HCT116 (cell line): Measurements from ENCODE around the gene CORO7. TPM values are rescaled to one million over a fixed set of nuclear protein-coding genes. Genes with fewer than 3 reads are reported as not detected.

ENCODE experiments used
- ATAC-seq: fragments of 200-7000 bp; cut with Tn5 transposase; 2 replicates; pipeline ENCODE4 v1.9.1; 2020; ENCODE audit warnings: mild to moderate bottlenecking, moderate library complexity
- BruUV-seq: library from RNA; stranded (reverse); fragments of 400-500 nt; replicated peaks from 2 replicates; lab custom pipeline; 2021; lab: Mats Ljungman, UMichigan
- CTCF ChIA-PET: fragments of 300-600 bp; sonication (Branson Sonifier 250); formaldehyde crosslinking; loops from one replicate; lab custom pipeline; 2021; ENCODE audit warnings: antibody characterized with exemption; lab: Charles Lee
- POLR2A ChIA-PET: fragments of 300-600, 350-600 bp; sonication (Branson Sonifier 250); formaldehyde crosslinking; loops from one replicate; lab custom pipeline; 2021; ENCODE audit warnings: antibody characterized with exemption; lab: Charles Lee
- RAD21 ChIA-PET, 2 experiments: fragments of 300-600 bp; sonication (Branson Sonifier 250); formaldehyde crosslinking; loops; one replicate each; lab custom pipeline; 2023; ENCODE audit warnings: low total read pairs in 2 of 2; ENCODE audit not compliant: uncharacterized antibody in 2 of 2, unreplicated experiment in 2 of 2, low non-redundant PET in 1 of 2; lab: Charles Lee
- DNase-seq: peaks from one replicate; pipeline ENCODE4 v3.0.0-alpha.2; 2010; ENCODE audit warnings: low read depth, low spot score
- H2AFZ ChIP-seq: fragments of 200-600 bp; shearing (Covaris generic), sonication (generic); 2 replicates; pipeline ENCODE4 v1.6.1; 2017; ENCODE audit warnings: low read depth, mixed run types, mixed read lengths, antibody characterized with exemption, low read length; ENCODE audit not compliant: poor library complexity, severe bottlenecking
- H3K27ac ChIP-seq: 2 replicates; pipeline ENCODE4 v1.5.1; 2012; ENCODE audit warnings: low read depth, low read length
- H3K27me3 ChIP-seq: fragments of 200-600 bp; sonication (generic); 2 replicates; pipeline ENCODE4 v1.6.1; 2016; ENCODE audit warnings: mixed run types, low read length, mixed read lengths; ENCODE audit not compliant: insufficient read depth
- H3K36me3 ChIP-seq, 2 experiments: fragments of 200-500 bp in 1 of 2; fragments of 200-600 bp in 1 of 2; sonication (Bioruptor generic) in 1 of 2; sonication (generic) in 1 of 2; 2 replicates each; pipeline versions ENCODE4 v1.5.1 to v1.6.1; 2014 to 2016; ENCODE audit warnings: low read length in 2 of 2, inconsistent platforms in 1 of 2, mixed read lengths in 1 of 2, mixed run types in 1 of 2; ENCODE audit not compliant: insufficient read depth in 2 of 2, control insufficient read depth in 1 of 2
- H3K4me1 ChIP-seq, 2 experiments: fragments of 200-600 bp in 1 of 2; sonication (generic) in 1 of 2; 2 replicates each; pipeline versions ENCODE4 v1.5.1 to v1.6.1; 2012 to 2017; ENCODE audit warnings: low read length in 2 of 2, inconsistent platforms in 1 of 2, mild to moderate bottlenecking in 1 of 2, mixed read lengths in 1 of 2, mixed run types in 1 of 2, moderate library complexity in 1 of 2; ENCODE audit not compliant: insufficient read depth in 2 of 2, control insufficient read depth in 1 of 2
- H3K4me2 ChIP-seq: fragments of 200-600 bp; sonication (generic); 2 replicates; pipeline ENCODE4 v1.6.1; 2017; ENCODE audit warnings: mixed run types, low read length, mixed read lengths
- H3K4me3 ChIP-seq, 2 experiments: fragments of 200-600 bp in 1 of 2; sonication (generic) in 1 of 2; replicated peaks in 1 of 2; 2 replicates each; pipeline ENCODE4 v1.5.1; 2011 to 2016; ENCODE audit warnings: low read length in 2 of 2, control low read depth in 1 of 2, low read depth in 1 of 2, mild to moderate bottlenecking in 1 of 2, mixed read lengths in 1 of 2, mixed run types in 1 of 2
- H3K79me2 ChIP-seq: fragments of 200-600 bp; sonication (generic); 2 replicates; pipeline ENCODE4 v1.6.1; 2017; ENCODE audit warnings: mild to moderate bottlenecking, mixed run types, low read length, moderate library complexity, mixed read lengths; ENCODE audit not compliant: insufficient read depth
- H3K9ac ChIP-seq: fragments of 200-600 bp; sonication (generic); 2 replicates; pipeline ENCODE4 v1.6.1; 2016; ENCODE audit warnings: low read length, mixed read lengths
- H3K9me2 ChIP-seq: fragments of 200-600 bp; sonication (generic), shearing (Covaris generic); 2 replicates; pipeline ENCODE4 v1.6.1; 2017; ENCODE audit warnings: mixed run types, mild to moderate bottlenecking, moderate library complexity; ENCODE audit not compliant: insufficient read depth
- H3K9me3 ChIP-seq, 2 experiments: fragments of 200-500 bp in 1 of 2; fragments of 200-600 bp in 1 of 2; sonication (Bioruptor generic) in 1 of 2; sonication (generic) in 1 of 2; 2 replicates each; pipeline ENCODE4 v1.6.1; 2014 to 2017; ENCODE audit warnings: low read length in 2 of 2, mixed read lengths in 2 of 2, inconsistent platforms in 1 of 2, low read depth in 1 of 2, mild to moderate bottlenecking in 1 of 2, mixed run types in 1 of 2, moderate library complexity in 1 of 2; ENCODE audit not compliant: control insufficient read depth in 1 of 2, insufficient read depth in 1 of 2
- H4K20me1 ChIP-seq: fragments of 200-600 bp; sonication (generic), shearing (Covaris generic); 2 replicates; pipeline ENCODE4 v1.6.1; 2017; ENCODE audit warnings: mixed run types, mild to moderate bottlenecking, moderate library complexity; ENCODE audit not compliant: insufficient read depth
- CBX3 ChIP-seq: IDR thresholded peaks from 2 replicates; pipeline ENCODE4 v1.6.1; 2012; ENCODE audit warnings: low read depth
- CEBPB ChIP-seq: IDR thresholded peaks from 2 replicates; pipeline ENCODE4 v1.6.1; 2012; ENCODE audit warnings: low read depth
- CTCF ChIP-seq, 3 experiments: fragments of 200-600 bp in 1 of 3; sonication (generic) in 1 of 3; IDR thresholded peaks in 2 of 3; conservative IDR thresholded peaks in 1 of 3; 2 replicates each; pipeline ENCODE4 v1.5.1; 2012 to 2017; ENCODE audit warnings: low read depth in 2 of 3, low read length in 2 of 3, antibody characterized with exemption in 1 of 3, borderline replicate concordance in 1 of 3, control low read depth in 1 of 3, mild to moderate bottlenecking in 1 of 3, mixed read lengths in 1 of 3, mixed run types in 1 of 3, moderate library complexity in 1 of 3; ENCODE audit not compliant: insufficient read depth in 1 of 3
- ELF1 ChIP-seq: IDR thresholded peaks from 2 replicates; pipeline ENCODE4 v1.6.1; 2012; ENCODE audit warnings: low read depth, borderline replicate concordance
- EZH2phosphoT487 ChIP-seq: fragments of 200-600 bp; IDR thresholded peaks from 2 replicates; pipeline ENCODE4 v1.6.1; 2018; ENCODE audit warnings: antibody characterized with exemption, borderline replicate concordance
- JUND ChIP-seq: IDR thresholded peaks from 2 replicates; pipeline ENCODE4 v1.6.1; 2012
- POLR2A ChIP-seq: IDR thresholded peaks from 2 replicates; pipeline ENCODE4 v1.7.0; 2011; ENCODE audit warnings: borderline replicate concordance; ENCODE audit not compliant: insufficient read depth, insufficient read length; ENCODE audit errors: extremely low read depth
- RAD21 ChIP-seq: IDR thresholded peaks from 2 replicates; pipeline ENCODE4 v1.6.1; 2012; ENCODE audit warnings: low read depth, mild to moderate bottlenecking
- REST ChIP-seq: IDR thresholded peaks from 2 replicates; pipeline ENCODE4 v1.6.1; 2012; ENCODE audit warnings: low read depth
- SIN3A ChIP-seq: IDR thresholded peaks from 2 replicates; pipeline ENCODE4 v1.6.1; 2012; ENCODE audit warnings: low read depth
- SRF ChIP-seq: IDR thresholded peaks from 2 replicates; pipeline ENCODE4 v1.6.1; 2012; ENCODE audit warnings: low read depth
- TCF7L2 ChIP-seq: IDR thresholded peaks from 2 replicates; pipeline ENCODE4 v1.7.0; 2011; ENCODE audit warnings: borderline replicate concordance, inconsistent platforms; ENCODE audit not compliant: insufficient read depth, insufficient read length; ENCODE audit errors: extremely low read depth
- YY1 ChIP-seq: IDR thresholded peaks from 2 replicates; pipeline ENCODE4 v1.6.1; 2011; ENCODE audit warnings: low read length, low read depth, moderate library complexity, mild to moderate bottlenecking; ENCODE audit not compliant: insufficient replicate concordance; ENCODE audit errors: extremely low read depth
- ZFX ChIP-seq: fragments of 450-650 bp; IDR thresholded peaks from 2 replicates; pipeline ENCODE4 v1.6.1; 2017
- ZNF274 ChIP-seq: fragments of 200-500 bp; sonication (Bioruptor generic); IDR thresholded peaks from 2 replicates; pipeline ENCODE4 v1.6.1; 2014; ENCODE audit warnings: mild to moderate bottlenecking, low read depth, low read length, inconsistent platforms
- intact Hi-C: fragments of 100-400 bp; cut with micrococcal nuclease; formaldehyde crosslinking; loops from 2 replicates; pipeline ENCODE4 v1.10.0; 2022
- total RNA-seq: library from RNA; stranded (reverse); gene quantifications from one replicate; pipeline ENCODE4 v1.2.1, GENCODE V29; 2021; ENCODE audit not compliant: unreplicated experiment
- TF ChIP-seq, protein P1 (sequence below): IDR thresholded peaks from 2 replicates; pipeline ENCODE4 v1.6.1; 2012
- TF ChIP-seq, protein P2 (sequence below): IDR thresholded peaks from 2 replicates; pipeline ENCODE4 v1.6.1; 2012

Gene CORO7
- total RNA-seq, 1 experiment from 2014 or later = 21.3 TPM

DNA sequence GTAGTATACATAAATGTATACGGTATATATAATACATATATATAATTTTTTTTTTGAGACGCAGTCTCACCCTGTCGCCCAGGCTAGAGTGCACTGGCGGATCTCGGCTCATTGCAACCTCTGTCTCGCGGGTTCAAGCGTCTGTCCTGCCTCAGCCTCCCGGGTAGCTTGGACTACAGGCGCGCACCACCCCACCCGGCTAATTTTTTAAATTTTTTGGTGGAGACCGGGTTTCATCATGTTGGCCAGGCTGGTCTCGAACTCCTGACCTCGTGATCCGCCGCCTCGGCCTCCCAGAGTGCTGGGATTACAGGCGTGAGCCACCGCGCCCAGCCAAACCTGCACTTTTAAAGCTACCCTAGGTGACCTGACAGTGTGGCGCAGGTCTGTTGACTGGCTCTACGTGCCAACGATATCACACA lies 66.0 kb downstream of the CORO7 start (continued):
- TF ChIP-seq REST = no peak
- TF ChIP-seq CBX3 = no peak
- no peak for TF ChIP-seq SIN3A
- TF ChIP-seq ELF1 = no peak

DNA sequence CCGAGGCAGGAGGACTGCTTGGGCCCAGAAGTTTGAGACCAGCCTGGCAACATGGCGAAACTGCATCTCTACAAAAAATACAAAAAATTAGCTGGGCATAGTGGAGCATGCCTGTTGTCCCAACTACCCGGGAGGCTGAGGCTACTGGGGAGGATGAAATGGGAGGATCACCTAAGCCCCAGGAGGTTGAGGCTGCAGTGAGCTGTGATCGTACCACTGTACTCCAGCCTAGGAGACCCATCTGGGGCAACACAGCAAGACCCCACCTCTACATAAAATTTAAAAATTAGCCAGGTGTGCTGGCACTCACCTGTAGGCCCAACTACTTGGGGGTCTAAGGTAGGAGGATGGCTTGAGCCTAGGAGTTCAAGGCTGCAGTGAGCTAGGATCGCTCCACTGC lies 67.1 kb downstream of the CORO7 start:
- POLR2A ChIA-PET = no interaction called here
- TF ChIP-seq POLR2A (no peak), ZNF274 (no peak), CTCF (IDR thresholded peaks at IDR 0.05 in 2 of 3, conservative IDR thresholded peaks at IDR 0.05 in 1 of 3; ENCODE audit: borderline replicate concordance in 1 of 3, insufficient read depth in 1 of 3, low read depth in 2 of 3, low read length in 2 of 3) (no peak), YY1 (no peak), JUND (no peak), TCF7L2 (no peak), SIN3A (no peak), EZH2phosphoT487 (no peak), RAD21 (no peak), SRF (no peak), ZFX (no peak), CEBPB (no peak)
- TF ChIP-seq, protein P1, sequence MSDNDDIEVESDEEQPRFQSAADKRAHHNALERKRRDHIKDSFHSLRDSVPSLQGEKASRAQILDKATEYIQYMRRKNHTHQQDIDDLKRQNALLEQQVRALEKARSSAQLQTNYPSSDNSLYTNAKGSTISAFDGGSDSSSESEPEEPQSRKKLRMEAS = no peak
- TF ChIP-seq, protein P2, sequence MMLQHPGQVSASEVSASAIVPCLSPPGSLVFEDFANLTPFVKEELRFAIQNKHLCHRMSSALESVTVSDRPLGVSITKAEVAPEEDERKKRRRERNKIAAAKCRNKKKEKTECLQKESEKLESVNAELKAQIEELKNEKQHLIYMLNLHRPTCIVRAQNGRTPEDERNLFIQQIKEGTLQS = no peak

More for the DNA sequence above, 67.1 kb downstream of the CORO7 start:
- Histone ChIP-seq H3K9ac (peak overlapping the region; percentile 99), H3K4me1 (peaks cover 7 to 19% of the 10 kb centered on the region in 2 experiments), H4K20me1 (peaks cover 9% of the 10 kb centered on the region; the same call in 1 of the 2 replicates), H3K79me2 (peaks cover 68% of the 10 kb centered on the region), H3K9me3 (no peaks in the 10 kb centered on the region), H2AFZ (no peak overlapping the region), H3K4me2 (peak overlapping the region; percentile 89), H3K9me2 (no peaks in the 10 kb centered on the region), H3K27me3 (no peaks in the 10 kb centered on the region), H3K36me3 (peaks cover 2 to 9% of the 10 kb centered on the region in 2 experiments; a peak in 2 of 4 replicates), H3K27ac (no peak overlapping the region), H3K4me3 (peak overlapping the region in 1 of 2 experiments; percentile 99; a peak in 1 of 4 replicates)
- RAD21 ChIA-PET = no interaction called here
- ATAC-seq (no peak), DNase-seq (no peak)
- intact Hi-C loops = no loop called here
- no TSS peak for BruUV-seq
- CTCF ChIA-PET = interaction anchor here (1.4 kb wide), 1 partner anchor 53 kb away, joined by 4 read pairs; no protein-coding TSS in a partner anchor
